Fibroblast of lung (primary cell): ENCODE results near the gene AASS.

Experiments used
- CTCF ChIP-seq, 2 donors: IDR thresholded peaks in 1 of 2; conservative IDR thresholded peaks in 1 of 2; 1 replicate in 1 of 2; 2 replicates in 1 of 2; pipeline ENCODE4 v1.5.1; 2011 to 2012; ENCODE audit warnings: low read length in 2 of 2, control low read depth in 1 of 2, inconsistent platforms in 1 of 2, low read depth in 1 of 2, mild to moderate bottlenecking in 1 of 2
- EZH2 ChIP-seq: IDR thresholded peaks from 2 replicates; pipeline ENCODE4 v1.5.1; 2012; ENCODE audit warnings: low read length, control low read depth, mild to moderate bottlenecking; ENCODE audit errors: missing control alignments

GRCh38 chr7:122100021-122100420 lies 44.0 kb downstream of the AASS start:
- TF ChIP-seq CTCF (conservative IDR thresholded peaks at IDR 0.05 in 1 of 2, IDR thresholded peaks at IDR 0.05 in 1 of 2; ENCODE audit: low read depth in 1 of 2, low read length in 2 of 2) (no peak), EZH2 (no peak)
